ENCODE measurements around the gene PPAN. TPM values are rescaled to one million over a fixed set of nuclear protein-coding genes. Genes with fewer than 3 reads are reported as not detected.

The PPAN gene
- total RNA-seq, 1 experiment from 2014 or later = 183 TPM

DNA sequence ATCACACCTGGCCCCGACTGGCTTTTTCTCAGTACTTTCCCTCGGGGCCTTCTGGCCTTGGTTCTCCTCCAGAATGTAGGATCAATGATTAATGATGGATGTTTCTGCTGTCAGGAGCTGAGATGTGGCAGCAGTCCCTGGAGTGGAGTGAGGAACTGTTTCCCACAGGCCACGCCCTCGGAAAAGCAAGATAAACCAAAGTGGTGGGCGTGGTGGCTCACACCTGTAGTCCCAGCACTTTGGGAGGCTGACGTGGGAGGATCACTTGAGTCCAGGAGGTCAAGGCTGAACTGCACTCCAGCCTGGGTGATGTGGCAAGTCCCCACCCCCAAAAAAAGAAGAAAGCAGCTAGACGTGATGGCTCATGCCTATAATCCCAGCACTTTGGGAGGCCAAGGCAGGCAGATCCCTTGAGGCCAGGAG is 27.1 kb upstream of the PPAN start:
- H3K4me1 ChIP-seq (ENCODE audit: insufficient read depth, low read length) = no peaks in the 10 kb centered on the region
- ATAC-seq (no peak), DNase-seq (peak; percentile 7)
- no TSS peak for BruUV-seq (replicated peaks)
- H3K9ac ChIP-seq (ENCODE audit: low read length) = no peak overlapping the region
- H3K4me3 ChIP-seq (ENCODE audit: low read length) = no peak overlapping the region
- no peak overlapping the region for H3K4me2 ChIP-seq (ENCODE audit: low read length)
- H3K27me3 ChIP-seq (ENCODE audit: low read length) = peaks cover 21% of the 10 kb centered on the region
- CTCF ChIA-PET = interaction anchor here (0.5 kb wide), 1 partner anchor 41 kb away, joined by 9 read pairs; no protein-coding TSS in a partner anchor
- intact Hi-C loops (cut with micrococcal nuclease) = no loop called here
- H3K79me2 ChIP-seq (ENCODE audit: low read length) = no peaks in the 10 kb centered on the region
- H3K9me2 ChIP-seq (replicated peaks; ENCODE audit: low read length) = no peaks in the 10 kb centered on the region
- TF ChIP-seq EZH2phosphoT487 (IDR thresholded peaks at IDR 0.05; ENCODE audit: borderline replicate concordance, low read length) = no peak
- no peak for TF ChIP-seq EZH2 (IDR thresholded peaks at IDR 0.05; ENCODE audit: low read length, unreplicated experiment)
- TF ChIP-seq, protein P1, sequence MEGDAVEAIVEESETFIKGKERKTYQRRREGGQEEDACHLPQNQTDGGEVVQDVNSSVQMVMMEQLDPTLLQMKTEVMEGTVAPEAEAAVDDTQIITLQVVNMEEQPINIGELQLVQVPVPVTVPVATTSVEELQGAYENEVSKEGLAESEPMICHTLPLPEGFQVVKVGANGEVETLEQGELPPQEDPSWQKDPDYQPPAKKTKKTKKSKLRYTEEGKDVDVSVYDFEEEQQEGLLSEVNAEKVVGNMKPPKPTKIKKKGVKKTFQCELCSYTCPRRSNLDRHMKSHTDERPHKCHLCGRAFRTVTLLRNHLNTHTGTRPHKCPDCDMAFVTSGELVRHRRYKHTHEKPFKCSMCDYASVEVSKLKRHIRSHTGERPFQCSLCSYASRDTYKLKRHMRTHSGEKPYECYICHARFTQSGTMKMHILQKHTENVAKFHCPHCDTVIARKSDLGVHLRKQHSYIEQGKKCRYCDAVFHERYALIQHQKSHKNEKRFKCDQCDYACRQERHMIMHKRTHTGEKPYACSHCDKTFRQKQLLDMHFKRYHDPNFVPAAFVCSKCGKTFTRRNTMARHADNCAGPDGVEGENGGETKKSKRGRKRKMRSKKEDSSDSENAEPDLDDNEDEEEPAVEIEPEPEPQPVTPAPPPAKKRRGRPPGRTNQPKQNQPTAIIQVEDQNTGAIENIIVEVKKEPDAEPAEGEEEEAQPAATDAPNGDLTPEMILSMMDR (conservative IDR thresholded peaks at IDR 0.05; ENCODE audit: low read depth, low read length) = no peak
- H3F3A ChIP-seq (ENCODE audit: low read length, unreplicated experiment) = no peaks in the 10 kb centered on the region
- H4K20me1 ChIP-seq (ENCODE audit: low read length) = no peaks in the 10 kb centered on the region
- H2AFZ ChIP-seq (ENCODE audit: low read length) = no peak overlapping the region
- H3K36me3 ChIP-seq (ENCODE audit: low read depth, low read length) = no peaks in the 10 kb centered on the region
- no peaks in the 10 kb centered on the region for H3K9me3 ChIP-seq (ENCODE audit: low read length)
- no peak overlapping the region for H3K27ac ChIP-seq (ENCODE audit: low read length)
- POLR2A ChIA-PET (ENCODE audit: unreplicated experiment) = no interaction called here

DNA sequence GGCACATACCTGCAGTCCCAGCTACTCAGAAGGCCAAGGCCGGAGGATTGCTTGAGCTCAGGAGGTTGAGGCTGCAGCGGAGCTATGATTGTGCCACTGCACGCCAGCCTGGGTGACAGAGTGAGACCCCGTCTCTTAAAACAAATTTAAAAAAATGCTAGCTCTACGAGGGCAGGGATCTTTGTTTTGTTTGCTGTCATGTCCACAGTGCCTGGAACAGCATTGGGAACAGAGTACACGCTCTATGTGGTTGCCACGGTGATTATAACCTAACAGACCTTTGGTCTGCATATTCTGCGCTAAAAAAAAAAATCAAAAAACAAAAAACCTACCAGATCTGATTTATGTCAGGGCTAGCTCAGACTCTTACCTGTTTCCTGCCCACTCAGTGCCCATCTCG is 22.3 kb upstream of the PPAN start:
- BruUV-seq (replicated peaks) = no TSS peak
- Histone ChIP-seq H3K9me3 (ENCODE audit: low read length) (no peaks in the 10 kb centered on the region), H3K79me2 (ENCODE audit: low read length) (no peaks in the 10 kb centered on the region), H3K27ac (ENCODE audit: low read length) (no peak overlapping the region), H3K9me2 (replicated peaks; ENCODE audit: low read length) (no peaks in the 10 kb centered on the region), H2AFZ (ENCODE audit: low read length) (no peak overlapping the region), H3K9ac (ENCODE audit: low read length) (no peak overlapping the region), H3K4me1 (ENCODE audit: insufficient read depth, low read length) (peaks cover 4% of the 10 kb centered on the region; the same call in 1 of the 2 replicates), H4K20me1 (ENCODE audit: low read length) (no peaks in the 10 kb centered on the region), H3K36me3 (ENCODE audit: low read depth, low read length) (no peaks in the 10 kb centered on the region), H3K4me3 (ENCODE audit: low read length) (no peak overlapping the region), H3F3A (ENCODE audit: low read length, unreplicated experiment) (no peaks in the 10 kb centered on the region), H3K4me2 (ENCODE audit: low read length) (no peak overlapping the region), H3K27me3 (ENCODE audit: low read length) (no peaks in the 10 kb centered on the region)
- CTCF ChIA-PET = interaction anchor here (0.6 kb wide), 1 partner anchor 13 kb away, joined by 3 read pairs; no protein-coding TSS in a partner anchor
- DNase-seq (no peak), ATAC-seq (no peak)
- intact Hi-C loops (cut with micrococcal nuclease) = no loop called here
- POLR2A ChIA-PET (ENCODE audit: unreplicated experiment) = no interaction called here
- no peak for TF ChIP-seq EZH2 (IDR thresholded peaks at IDR 0.05; ENCODE audit: low read length, unreplicated experiment)
- TF ChIP-seq EZH2phosphoT487 (IDR thresholded peaks at IDR 0.05; ENCODE audit: borderline replicate concordance, low read length) = no peak
- TF ChIP-seq, protein P1 (conservative IDR thresholded peaks at IDR 0.05; ENCODE audit: low read depth, low read length) = no peak

DNA sequence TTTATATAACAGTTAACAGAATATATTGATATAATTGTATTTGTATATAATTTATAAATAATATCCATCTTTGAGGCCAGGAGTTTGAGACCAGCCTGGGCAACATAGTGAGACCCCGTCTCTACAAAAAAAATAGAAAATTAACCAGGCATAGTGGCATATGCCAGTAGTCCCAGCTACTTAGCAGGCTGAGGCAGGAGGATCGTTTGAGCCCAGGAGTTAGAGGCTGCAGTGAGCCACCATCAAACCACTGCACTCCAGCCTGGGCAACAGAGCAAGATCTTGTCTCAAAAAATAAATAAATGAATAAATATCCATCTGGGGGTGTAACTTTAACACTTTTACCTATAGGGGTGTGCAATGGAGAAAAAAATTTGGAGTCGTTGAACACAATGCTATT is 21.4 kb upstream of the PPAN start:
- TF ChIP-seq EZH2phosphoT487 (IDR thresholded peaks at IDR 0.05; ENCODE audit: borderline replicate concordance, low read length) (no peak), EZH2 (IDR thresholded peaks at IDR 0.05; ENCODE audit: low read length, unreplicated experiment) (no peak)
- TF ChIP-seq, protein P1 (conservative IDR thresholded peaks at IDR 0.05; ENCODE audit: low read depth, low read length) = no peak
- POLR2A ChIA-PET (ENCODE audit: unreplicated experiment) = no interaction called here
- Histone ChIP-seq H3K9ac (ENCODE audit: low read length) (no peak overlapping the region), H3K4me3 (ENCODE audit: low read length) (no peak overlapping the region), H4K20me1 (ENCODE audit: low read length) (no peaks in the 10 kb centered on the region), H3K27ac (ENCODE audit: low read length) (no peak overlapping the region), H3K36me3 (ENCODE audit: low read depth, low read length) (no peaks in the 10 kb centered on the region), H3K4me2 (ENCODE audit: low read length) (no peak overlapping the region), H3K27me3 (ENCODE audit: low read length) (no peaks in the 10 kb centered on the region), H3K4me1 (ENCODE audit: insufficient read depth, low read length) (peaks cover 4% of the 10 kb centered on the region; the same call in 1 of the 2 replicates), H3K79me2 (ENCODE audit: low read length) (no peaks in the 10 kb centered on the region), H3F3A (ENCODE audit: low read length, unreplicated experiment) (no peaks in the 10 kb centered on the region), H2AFZ (ENCODE audit: low read length) (no peak overlapping the region), H3K9me3 (ENCODE audit: low read length) (no peaks in the 10 kb centered on the region), H3K9me2 (replicated peaks; ENCODE audit: low read length) (no peaks in the 10 kb centered on the region)
- ATAC-seq = no peak
- BruUV-seq (replicated peaks) = no TSS peak
- CTCF ChIA-PET = interaction anchor here (0.6 kb wide), 1 partner anchor 12 kb away, joined by 3 read pairs; no protein-coding TSS in a partner anchor
- no peak for DNase-seq
- intact Hi-C loops (cut with micrococcal nuclease) = no loop called here
